ENCODE measurements around the gene RAC3. TPM values are rescaled to one million over a fixed set of nuclear protein-coding genes. Genes with fewer than 3 reads are reported as not detected.

Gene RAC3
- total RNA-seq, 1 experiment from 2014 or later: 16.4 TPM

DNA sequence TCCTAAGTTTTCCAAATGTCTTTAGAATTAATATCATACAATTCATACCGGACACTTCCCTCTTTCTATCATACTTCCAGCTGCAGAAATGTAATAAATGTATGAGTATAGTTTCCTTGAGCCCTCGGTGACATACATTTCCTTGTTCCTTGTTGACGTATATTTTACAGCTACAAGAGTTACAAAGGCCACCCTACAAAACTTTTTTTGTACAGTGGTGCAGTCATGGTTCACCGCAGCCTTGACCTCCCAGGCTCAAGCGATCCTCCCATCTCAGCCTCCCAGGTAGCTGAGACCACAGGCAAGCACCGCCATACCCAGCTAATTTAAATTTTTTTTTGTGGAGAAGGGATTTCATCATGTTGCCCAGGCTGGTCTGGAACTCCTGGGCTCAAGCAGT is 41.3 kb downstream of the RAC3 start:
- no peak for DNase-seq (ENCODE audit: low read depth)

DNA sequence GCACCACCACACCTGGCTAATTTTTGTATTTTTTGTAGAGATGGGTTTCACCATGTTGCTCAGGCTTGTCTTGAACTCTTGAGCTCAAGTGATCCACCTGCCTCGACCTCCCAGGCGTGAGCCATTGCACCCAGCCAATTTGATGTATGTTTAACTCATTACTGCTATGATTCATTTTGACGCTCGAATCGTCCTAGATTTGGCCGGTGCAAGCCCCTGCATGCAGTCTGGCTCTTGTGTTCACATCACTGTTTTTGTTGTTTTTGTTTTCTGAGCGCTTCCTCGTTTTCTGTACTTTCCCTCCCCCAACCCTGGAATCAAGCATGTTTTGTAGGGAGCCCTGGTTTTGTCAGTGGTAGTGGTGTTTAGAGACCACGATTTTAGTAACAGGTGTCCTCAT is 42.0 kb downstream of the RAC3 start:
- DNase-seq (ENCODE audit: low read depth): no peak

DNA sequence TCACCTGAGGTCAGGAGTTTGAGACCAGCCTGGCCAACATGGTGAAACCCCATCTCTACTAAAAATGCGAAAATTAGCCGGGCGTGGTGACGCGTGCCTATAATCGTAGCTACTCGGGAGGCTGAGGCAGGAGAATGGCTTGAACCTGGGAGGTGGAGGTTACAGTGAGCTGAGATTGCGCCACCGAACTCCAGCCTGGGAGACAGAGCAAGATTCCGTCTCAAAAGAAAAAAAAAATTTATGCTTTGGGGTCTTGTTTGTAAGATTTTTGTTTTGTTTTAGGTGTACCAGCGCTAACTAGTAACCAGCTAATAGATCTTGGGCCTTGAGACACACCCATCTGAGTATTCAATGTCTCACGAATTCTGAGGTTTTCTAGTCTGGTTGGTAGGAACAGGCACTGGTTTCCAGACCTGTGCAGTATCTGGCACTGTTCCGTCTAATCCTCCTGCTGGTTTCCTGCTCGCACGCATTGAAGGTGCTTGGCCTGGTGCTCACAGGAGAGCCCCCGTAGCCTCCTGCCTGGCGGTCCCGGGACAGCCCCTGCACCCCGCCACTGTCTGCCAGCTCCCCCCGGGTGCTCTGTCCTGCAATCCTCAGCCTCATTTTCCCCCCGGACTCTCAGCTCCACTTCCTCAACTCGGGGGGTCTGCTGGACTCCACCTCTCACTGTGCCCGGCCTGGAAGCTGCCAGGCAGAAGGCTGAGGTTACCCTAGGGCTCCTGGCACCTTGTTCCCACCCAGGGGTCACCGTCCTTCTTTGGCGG is 44.7 kb downstream of the RAC3 start:
- DNase-seq (ENCODE audit: low read depth): no peak

DNA sequence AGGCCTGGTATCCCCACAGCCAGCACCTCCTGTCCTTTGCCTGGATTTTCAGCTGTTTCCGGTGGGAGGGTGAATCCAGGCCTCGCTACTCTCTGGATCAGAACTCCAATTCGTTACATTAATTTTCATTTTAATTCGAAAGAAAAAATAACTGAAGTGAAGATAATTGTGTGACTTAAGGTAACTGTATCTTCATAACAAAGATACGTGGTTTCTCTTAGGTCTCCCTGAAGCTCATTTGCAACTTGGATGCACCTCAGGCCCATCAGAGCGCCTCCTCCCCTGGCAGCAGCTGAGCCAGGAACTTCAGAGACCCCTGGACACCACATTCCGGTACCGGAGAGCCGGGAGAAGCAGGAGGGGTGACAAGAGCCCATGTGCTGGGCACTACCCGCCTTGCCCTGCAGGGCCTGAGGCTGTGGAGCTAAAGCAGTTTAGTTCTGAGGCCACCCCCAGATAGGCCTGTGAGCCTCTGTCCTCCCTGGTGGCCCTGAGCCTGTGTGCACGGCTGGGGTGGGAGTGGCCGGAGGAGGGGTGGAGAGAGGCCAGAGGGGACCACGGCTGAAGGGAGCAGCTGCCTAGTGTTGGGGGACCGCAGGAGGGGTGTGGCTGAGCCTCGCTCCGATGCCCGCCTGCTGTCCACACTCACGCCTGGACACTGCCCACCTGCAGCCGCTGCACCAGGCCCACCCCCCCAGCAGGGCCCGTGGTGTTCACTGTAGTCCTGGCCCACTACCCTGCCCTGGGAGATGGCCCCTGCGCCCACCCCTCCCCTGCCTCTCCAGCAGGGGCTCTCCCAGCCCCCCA is 45.5 kb downstream of the RAC3 start:
- no peak for DNase-seq (ENCODE audit: low read depth)

DNA sequence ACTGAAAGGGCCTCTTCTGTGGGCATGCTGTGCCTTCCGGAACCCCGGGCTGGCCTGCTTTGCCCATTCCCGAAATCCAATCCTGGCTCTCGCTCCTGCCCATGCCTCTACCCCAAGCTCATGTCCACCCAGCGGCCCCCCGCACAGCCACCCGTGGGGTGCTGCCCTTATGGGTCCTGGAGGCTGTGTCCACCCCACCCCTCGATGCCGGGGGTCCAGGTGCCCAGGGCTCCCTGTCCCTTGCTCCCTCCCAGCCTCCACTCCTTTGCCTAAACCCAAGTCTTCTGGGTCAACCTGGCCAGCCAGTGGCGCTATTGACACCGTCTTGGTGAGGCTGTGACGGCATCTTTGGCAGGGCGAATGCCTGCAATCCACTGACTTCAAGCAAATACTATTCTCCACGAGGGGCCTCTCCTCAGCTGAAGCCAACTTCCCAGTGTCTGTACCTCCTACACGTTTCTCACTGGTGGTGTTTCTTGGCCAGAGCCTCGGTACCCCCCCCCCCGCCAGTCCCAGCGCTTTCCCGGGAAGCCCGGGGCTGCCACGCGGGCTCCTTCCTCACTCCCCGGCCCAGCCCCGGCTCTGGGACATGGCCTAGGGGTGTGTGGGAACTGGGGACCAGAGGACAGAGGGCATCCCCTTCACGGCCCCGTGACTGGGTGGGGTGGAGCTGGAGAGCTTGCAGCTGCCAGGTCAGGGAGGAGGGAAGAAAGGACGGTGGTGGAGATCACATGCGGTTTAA is 46.3 kb downstream of the RAC3 start:
- no peak for DNase-seq (ENCODE audit: low read depth)

DNA sequence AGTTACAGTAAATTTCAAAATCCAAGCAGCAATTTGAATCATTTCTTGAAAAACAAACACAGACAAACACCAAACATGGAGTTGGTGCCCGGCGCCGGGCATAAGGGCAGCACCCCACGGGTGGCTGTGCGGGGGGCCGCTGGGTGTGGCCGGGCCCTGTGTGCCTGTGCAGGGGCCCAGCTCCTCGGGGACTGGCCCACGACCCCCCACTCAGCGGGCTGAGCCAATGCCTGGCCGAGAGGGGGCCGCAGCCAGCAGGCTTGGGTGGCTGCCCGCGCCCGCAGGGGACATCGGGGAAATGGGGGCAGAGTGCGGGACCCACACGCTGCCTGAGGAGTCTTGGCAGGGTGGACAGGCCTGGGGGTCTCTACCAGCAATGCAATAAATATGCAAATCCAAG is 47.0 kb downstream of the RAC3 start:
- DNase-seq (ENCODE audit: low read depth): no peak

DNA sequence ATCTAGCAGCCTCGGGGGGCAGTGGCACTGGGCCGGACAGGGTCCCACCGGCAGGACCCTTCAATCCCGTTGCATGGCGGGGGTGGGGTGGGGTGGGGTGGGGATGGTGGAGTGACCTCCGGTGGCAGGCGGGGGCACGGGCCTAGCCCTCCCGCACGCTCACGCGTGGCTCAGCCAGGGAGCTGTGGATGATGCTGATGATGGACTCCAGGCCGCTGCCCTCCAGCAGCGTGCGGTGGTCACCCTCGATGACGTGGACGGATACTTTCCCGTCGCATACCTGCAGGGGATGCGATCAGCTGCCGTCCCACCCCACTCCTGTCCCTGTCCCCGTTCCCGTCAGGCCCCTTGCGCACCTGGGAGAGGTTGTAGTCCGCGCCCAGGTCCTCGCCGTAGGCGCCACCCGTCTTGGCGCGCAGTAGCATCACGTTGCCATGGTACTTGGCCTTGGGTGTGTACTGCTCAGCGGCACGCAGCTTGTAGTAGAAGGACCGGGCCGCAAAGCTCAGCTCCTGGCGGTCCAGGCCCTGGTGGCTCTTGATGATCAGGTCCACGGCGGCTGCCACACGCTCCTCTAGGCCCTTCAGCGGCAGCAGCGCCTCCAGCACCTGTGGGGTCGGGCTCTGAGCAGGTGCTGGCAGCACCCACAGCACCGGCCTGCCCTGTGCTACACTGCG is 47.7 kb downstream of the RAC3 start:
- no peak for DNase-seq (ENCODE audit: low read depth)

DNA sequence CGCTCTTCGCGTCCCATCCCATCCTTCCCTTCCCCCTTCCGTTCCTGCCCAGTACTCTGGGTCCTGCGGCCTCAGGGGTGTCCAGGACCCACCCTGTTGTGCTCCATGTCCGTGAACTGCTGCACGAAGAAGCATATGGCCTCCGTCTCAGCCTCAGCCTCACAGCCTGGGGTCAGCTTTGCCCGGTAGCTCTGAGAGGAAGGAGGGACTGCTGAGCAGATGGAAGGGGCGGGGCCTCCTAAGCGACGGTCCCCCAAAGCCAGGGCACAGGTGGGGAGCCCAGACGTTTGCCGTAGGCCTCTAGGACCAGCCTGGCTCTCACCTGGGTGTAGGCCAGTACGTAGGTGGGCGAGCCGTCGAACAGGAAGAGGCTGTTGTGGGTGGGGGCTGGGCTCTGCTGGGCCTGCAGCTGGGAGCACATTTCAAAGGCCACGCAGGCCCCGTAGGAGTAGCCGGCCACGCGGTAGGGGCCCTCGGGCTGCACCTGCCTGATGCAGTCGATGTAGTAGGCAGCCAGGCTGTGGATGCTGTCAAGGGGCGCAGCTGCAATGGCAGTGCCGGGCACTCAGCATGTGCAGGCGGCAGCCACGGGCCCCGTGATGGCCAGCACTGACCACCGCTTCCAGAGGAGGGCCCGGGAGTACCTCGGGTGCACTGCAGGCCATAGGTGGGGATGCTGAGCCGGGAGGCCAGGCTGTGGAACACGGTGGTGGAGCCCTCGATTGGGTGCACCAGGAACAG is 48.7 kb downstream of the RAC3 start:
- DNase-seq (ENCODE audit: low read depth): no peak

DNA sequence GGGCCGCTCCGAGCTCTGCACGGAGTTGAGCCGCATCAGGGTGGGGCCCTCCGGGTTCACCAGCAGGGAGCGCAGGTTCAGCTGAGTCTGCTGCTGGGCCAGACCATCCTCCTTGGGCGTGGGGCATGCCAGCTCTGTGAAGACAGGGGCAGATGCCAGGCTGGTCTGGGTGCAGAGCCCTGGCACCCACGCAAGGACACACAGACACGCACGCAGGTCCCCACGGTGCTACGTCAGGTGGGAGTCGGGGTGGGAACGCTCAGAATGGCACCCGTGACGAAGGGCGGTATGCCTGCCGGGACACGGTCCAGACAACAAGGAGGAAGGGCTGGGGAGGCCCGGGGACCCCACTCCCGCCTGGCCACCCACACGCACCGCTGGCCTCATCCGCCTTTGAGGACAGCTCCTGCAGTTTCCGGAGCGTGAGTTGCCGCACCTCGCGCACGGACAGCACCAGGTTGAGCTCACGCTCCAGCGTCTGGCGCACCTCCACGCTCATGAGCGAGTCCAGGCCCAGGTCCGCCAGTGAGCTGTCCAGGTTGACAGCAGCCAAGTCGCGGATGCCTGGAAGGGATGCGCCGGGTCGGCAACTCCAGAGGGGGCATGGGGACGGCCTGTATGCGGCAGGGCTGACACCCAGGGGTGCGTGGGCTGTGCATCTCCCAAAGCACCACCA is 49.4 kb downstream of the RAC3 start:
- DNase-seq (ENCODE audit: low read depth): no peak

DNA sequence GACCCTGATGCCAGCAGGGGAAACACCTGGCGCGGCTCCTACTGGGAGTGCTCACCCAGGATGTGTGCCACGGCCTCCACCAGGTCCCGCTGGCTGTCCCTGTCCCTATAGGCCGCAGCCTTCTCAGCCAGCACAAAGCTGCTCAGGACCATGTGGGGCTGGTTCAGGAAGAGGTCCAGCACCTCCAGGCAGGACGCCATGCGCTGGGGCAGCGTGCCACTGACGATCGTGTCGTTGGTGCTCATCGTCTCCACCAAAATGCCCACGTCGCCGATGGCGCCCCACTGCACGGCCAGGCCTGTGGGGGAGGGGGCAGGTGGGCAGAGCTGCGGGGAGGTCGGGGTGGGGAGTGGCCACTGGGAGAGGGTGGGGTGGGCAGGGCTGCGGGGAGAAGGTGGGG is 50.1 kb downstream of the RAC3 start:
- no peak for DNase-seq (ENCODE audit: low read depth)

DNA sequence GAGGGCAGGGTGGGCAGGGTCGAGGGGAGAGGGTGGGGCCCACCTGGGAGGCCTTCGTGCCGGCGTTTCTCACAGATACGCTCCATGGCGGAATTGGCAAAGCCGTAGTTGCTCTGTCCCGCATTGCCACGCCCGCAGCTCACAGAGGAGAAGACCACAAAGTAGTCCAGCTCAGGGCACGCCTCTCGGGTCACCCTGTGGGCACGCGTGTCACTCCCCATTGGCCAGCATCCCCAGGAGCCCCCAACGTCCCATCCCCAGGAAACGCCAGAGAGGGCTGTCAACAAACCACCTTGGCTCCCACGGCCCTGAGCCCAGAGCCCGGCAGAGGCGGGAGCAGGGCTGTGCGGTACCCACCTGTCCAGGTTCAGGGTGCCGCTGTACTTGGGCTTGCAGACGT is 50.5 kb downstream of the RAC3 start:
- no peak for DNase-seq (ENCODE audit: low read depth)

DNA sequence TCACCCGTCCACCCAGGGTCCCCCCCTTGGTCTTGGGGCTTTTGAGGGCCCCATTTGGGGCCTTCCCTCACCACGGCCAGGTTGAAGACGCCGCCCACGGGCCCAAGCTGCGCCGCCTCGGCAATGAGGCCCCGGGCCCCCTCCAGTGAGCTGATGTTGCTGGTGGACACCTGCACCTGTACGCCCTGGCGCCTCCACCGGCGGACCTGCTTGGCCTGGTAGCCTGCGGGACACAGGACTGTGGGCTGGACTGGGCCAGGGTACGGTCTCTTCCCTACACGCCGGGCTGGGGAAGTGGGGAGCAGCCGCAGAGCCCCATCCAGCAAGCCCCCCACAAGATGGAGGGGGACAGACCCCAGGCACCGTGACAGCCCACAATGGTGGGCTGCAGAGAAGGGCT is 51.0 kb downstream of the RAC3 start:
- DNase-seq (ENCODE audit: low read depth): no peak

DNA sequence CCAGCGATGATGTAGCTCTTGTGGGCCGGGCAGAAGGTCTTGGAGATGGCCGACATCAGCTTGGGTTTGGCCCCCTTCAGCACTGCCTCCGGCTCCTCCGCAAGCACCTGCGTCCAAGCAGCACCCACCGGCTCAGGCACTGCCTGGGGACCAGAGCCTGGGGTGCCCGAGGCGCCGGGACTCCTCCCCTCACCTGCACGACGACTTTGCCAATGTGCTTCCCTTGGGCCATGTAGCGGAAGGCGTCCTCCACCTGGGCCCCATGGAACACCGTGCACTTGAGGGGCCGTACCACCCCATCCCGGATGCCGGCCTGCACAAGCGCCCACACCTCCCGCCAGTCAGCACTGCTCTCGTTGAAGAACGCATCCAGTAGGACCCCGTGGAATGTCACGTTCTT is 51.5 kb downstream of the RAC3 start:
- no peak for DNase-seq (ENCODE audit: low read depth)

Other genes starting within 250 kb of the RAC3 start
- gene GCGR, start 227.5 kb upstream of the RAC3 start, total RNA-seq (2014; rRNA removed; shearing (Covaris generic)): not detected in 2 replicates
- 40.2 and 58.3 TPM in 2 replicates for gene MCRIP1, start 198.4 kb upstream of the RAC3 start, total RNA-seq (2014; rRNA removed; shearing (Covaris generic))
- gene PPP1R27, start 196.6 kb upstream of the RAC3 start, total RNA-seq (2014; rRNA removed; shearing (Covaris generic)): not detected in 2 replicates
- 1,409 and 1,513 TPM in 2 replicates for gene P4HB, start 171.1 kb upstream of the RAC3 start, total RNA-seq (2014; rRNA removed; shearing (Covaris generic))
- 124 and 207 TPM in 2 replicates for gene ARHGDIA, start 160.3 kb upstream of the RAC3 start, total RNA-seq (2014; rRNA removed; shearing (Covaris generic))
- 184 and 197 TPM in 2 replicates for gene ALYREF, start 140.1 kb upstream of the RAC3 start, total RNA-seq (2014; rRNA removed; shearing (Covaris generic))
- gene ANAPC11, start 140.0 kb upstream of the RAC3 start, total RNA-seq (2014; rRNA removed; shearing (Covaris generic)): 201 and 233 TPM in 2 replicates
- gene NPB, start 129.4 kb upstream of the RAC3 start, total RNA-seq (2014; rRNA removed; shearing (Covaris generic)): 0.44 and 0.59 TPM in 2 replicates
- 36.0 and 43.4 TPM in 2 replicates for gene PCYT2, start 120.3 kb upstream of the RAC3 start, total RNA-seq (2014; rRNA removed; shearing (Covaris generic))
- gene SIRT7, start 113.5 kb upstream of the RAC3 start, total RNA-seq (2014; rRNA removed; shearing (Covaris generic)): 13.5 and 22.0 TPM in 2 replicates
- gene MAFG, start 103.9 kb upstream of the RAC3 start, total RNA-seq (2014; rRNA removed; shearing (Covaris generic)): 8.1 and 15.1 TPM in 2 replicates
- 57.5 and 80.8 TPM in 2 replicates for gene PYCR1, start 94.4 kb upstream of the RAC3 start, total RNA-seq (2014; rRNA removed; shearing (Covaris generic))
- not detected in 2 replicates for gene MYADML2, start 84.4 kb upstream of the RAC3 start, total RNA-seq (2014; rRNA removed; shearing (Covaris generic))
- gene NOTUM, start 70.5 kb upstream of the RAC3 start, total RNA-seq (2014; rRNA removed; shearing (Covaris generic)): 3.0 and 3.2 TPM in 2 replicates
- gene ASPSCR1, start 54.0 kb upstream of the RAC3 start, total RNA-seq (2014; rRNA removed; shearing (Covaris generic)): 27.4 and 33.0 TPM in 2 replicates
- gene CENPX, start 8.8 kb upstream of the RAC3 start, total RNA-seq (2014; rRNA removed; shearing (Covaris generic)): 121 and 155 TPM in 2 replicates
- 6.2 and 20.8 TPM in 2 replicates for gene LRRC45, start 8.4 kb upstream of the RAC3 start, total RNA-seq (2014; rRNA removed; shearing (Covaris generic))
- 81.6 and 117 TPM in 2 replicates for gene DCXR, start 6.0 kb downstream of the RAC3 start, total RNA-seq (2014; rRNA removed; shearing (Covaris generic))
- gene RFNG, start 20.1 kb downstream of the RAC3 start, total RNA-seq (2014; rRNA removed; shearing (Covaris generic)): 8.4 and 18.6 TPM in 2 replicates
- gene GPS1, start 20.2 kb downstream of the RAC3 start, total RNA-seq (2014; rRNA removed; shearing (Covaris generic)): 136 and 137 TPM in 2 replicates
- gene DUS1L, start 34.1 kb downstream of the RAC3 start, total RNA-seq (2014; rRNA removed; shearing (Covaris generic)): 50.9 and 72.4 TPM in 2 replicates
- gene FASN, start 66.6 kb downstream of the RAC3 start, total RNA-seq (2014; rRNA removed; shearing (Covaris generic)): 50.8 and 90.9 TPM in 2 replicates
- 0.91 and 3.4 TPM in 2 replicates for gene CCDC57, start 181.2 kb downstream of the RAC3 start, total RNA-seq (2014; rRNA removed; shearing (Covaris generic))
- 48.1 and 84.8 TPM in 2 replicates for gene SLC16A3, start 197.4 kb downstream of the RAC3 start, total RNA-seq (2014; rRNA removed; shearing (Covaris generic))
- 41.6 and 43.7 TPM in 2 replicates for gene CSNK1D, start 242.0 kb downstream of the RAC3 start, total RNA-seq (2014; rRNA removed; shearing (Covaris generic))